Liver (tissue), 9 donors: ENCODE measurements around the gene RSKR. TPM values are rescaled to one million over a fixed set of nuclear protein-coding genes. Genes with fewer than 3 reads are reported as not detected.

ENCODE experiments used
- DNase-seq: peaks from one replicate; pipeline ENCODE4 v3.0.0-alpha.2; 2017; ENCODE audit warnings: low spot score
- H3K27ac ChIP-seq, 2 donors: one replicate each; pipeline ENCODE4 v1.7.0; 2013; ENCODE audit warnings: inconsistent platforms in 2 of 2, low read length in 2 of 2, control low read depth in 1 of 2, low read depth in 1 of 2, mild to moderate bottlenecking in 1 of 2
- H3K27me3 ChIP-seq, 4 donors: one replicate each; pipeline versions ENCODE4 v1.6.1 to v1.7.0; 2013; ENCODE audit warnings: low read length in 3 of 4, inconsistent platforms in 1 of 4, mild to moderate bottlenecking in 1 of 4, moderate library complexity in 1 of 4; ENCODE audit not compliant: control insufficient read depth in 4 of 4, insufficient read depth in 4 of 4
- H3K36me3 ChIP-seq, 4 donors: one replicate each; pipeline versions ENCODE4 v1.6.1 to v1.7.0; 2013; ENCODE audit warnings: low read length in 3 of 4, mild to moderate bottlenecking in 3 of 4, low read depth in 1 of 4, moderate library complexity in 1 of 4; ENCODE audit not compliant: control insufficient read depth in 4 of 4, insufficient read depth in 3 of 4
- H3K4me1 ChIP-seq, 4 donors: one replicate each; pipeline versions ENCODE4 v1.6.1 to v1.7.0; 2013; ENCODE audit warnings: low read length in 3 of 4, mild to moderate bottlenecking in 3 of 4, moderate library complexity in 1 of 4; ENCODE audit not compliant: control insufficient read depth in 4 of 4, insufficient read depth in 4 of 4
- H3K4me3 ChIP-seq, 3 donors: one replicate each; pipeline versions ENCODE4 v1.6.1 to v1.7.0; 2013; ENCODE audit warnings: low read length in 3 of 3, control low read depth in 1 of 3, low read depth in 1 of 3, mild to moderate bottlenecking in 1 of 3
- H3K9ac ChIP-seq, 2 donors: one replicate each; pipeline ENCODE4 v1.7.0; 2013; ENCODE audit warnings: low read length in 2 of 2, mild to moderate bottlenecking in 2 of 2, moderate library complexity in 2 of 2, control low read depth in 1 of 2, low read depth in 1 of 2
- H3K9me3 ChIP-seq, 4 donors: one replicate each; pipeline versions ENCODE4 v1.6.1 to v1.7.0; 2013; ENCODE audit warnings: low read length in 3 of 4; ENCODE audit not compliant: control insufficient read depth in 4 of 4
- ATF3 ChIP-seq: IDR thresholded peaks from 2 replicates; pipeline ENCODE4 v1.6.1; 2016; ENCODE audit warnings: antibody characterized with exemption
- CTCF ChIP-seq: fragments of 150-350 bp; IDR thresholded peaks from 2 replicates; pipeline ENCODE4 v1.5.1; 2017; ENCODE audit warnings: improper control_type of control experiment, low read depth, low read length; ENCODE audit not compliant: missing input control
- EGR1 ChIP-seq, 2 donors: IDR thresholded peaks; 2 replicates each; pipeline ENCODE4 v1.6.1; 2016 to 2018; ENCODE audit warnings: antibody characterized with exemption in 2 of 2, low read depth in 2 of 2
- FOXA1 ChIP-seq: IDR thresholded peaks from 2 replicates; pipeline ENCODE4 v1.6.1; 2016; ENCODE audit warnings: antibody characterized with exemption
- FOXA2 ChIP-seq: IDR thresholded peaks from 2 replicates; pipeline ENCODE4 v1.6.1; 2016; ENCODE audit warnings: antibody characterized with exemption
- GABPA ChIP-seq, 2 donors: IDR thresholded peaks in 1 of 2; conservative IDR thresholded peaks in 1 of 2; 2 replicates each; pipeline ENCODE4 v1.6.1; 2016; ENCODE audit warnings: antibody characterized with exemption in 2 of 2, mild to moderate bottlenecking in 1 of 2, moderate library complexity in 1 of 2
- HNF4A ChIP-seq, 2 donors: conservative IDR thresholded peaks; 2 replicates each; pipeline ENCODE4 v1.6.1; 2016; ENCODE audit warnings: antibody characterized with exemption in 2 of 2, mild to moderate bottlenecking in 2 of 2
- HNF4G ChIP-seq: IDR thresholded peaks from 2 replicates; pipeline ENCODE4 v1.6.1; 2016; ENCODE audit warnings: antibody characterized with exemption
- JUND ChIP-seq, 2 donors: IDR thresholded peaks; 2 replicates each; pipeline ENCODE4 v1.6.1; 2016; ENCODE audit warnings: antibody characterized with exemption in 2 of 2
- MAX ChIP-seq: IDR thresholded peaks from 2 replicates; pipeline ENCODE4 v1.6.1; 2016; ENCODE audit warnings: antibody characterized with exemption
- NR2F2 ChIP-seq: IDR thresholded peaks from 2 replicates; pipeline ENCODE4 v1.6.1; 2016; ENCODE audit warnings: antibody characterized with exemption
- RXRA ChIP-seq, 2 donors: IDR thresholded peaks; 2 replicates each; pipeline ENCODE4 v1.6.1; 2017 to 2018; ENCODE audit warnings: antibody characterized with exemption in 2 of 2, mild to moderate bottlenecking in 1 of 2
- SP1 ChIP-seq: IDR thresholded peaks from 2 replicates; pipeline ENCODE4 v1.6.1; 2018; ENCODE audit warnings: antibody characterized with exemption, mild to moderate bottlenecking
- TAF1 ChIP-seq: conservative IDR thresholded peaks from 2 replicates; pipeline ENCODE4 v1.6.1; 2016; ENCODE audit warnings: antibody characterized with exemption, mild to moderate bottlenecking
- YY1 ChIP-seq: IDR thresholded peaks from 2 replicates; pipeline ENCODE4 v1.6.1; 2016; ENCODE audit warnings: antibody characterized with exemption, mild to moderate bottlenecking
- ZBTB33 ChIP-seq: IDR thresholded peaks from 2 replicates; pipeline ENCODE4 v1.6.1; 2016; ENCODE audit warnings: antibody characterized with exemption
- WGBS: extraction: QIAGEN DNeasy Blood & Tissue Kit; methylation state at CpG from one replicate; pipeline ENCODE4 v1.1.7; 2013; 5-methylcytosine and 5-hydroxymethylcytosine counted together
- polyA plus RNA-seq, 2 donors: library from polyadenylated mRNA; stranded (reverse) in 1 of 2; unstranded in 1 of 2; fragments of 200-250 nt in 1 of 2; fragments of >200 nt in 1 of 2; fragmentation: Nextera tagmentation in 1 of 2; extraction: Ambion mirVana in 1 of 2; gene quantifications; one replicate each; pipeline versions ENCODE4 v1.2.1 to v1.2.3, GENCODE V29; 2013 to 2015
- total RNA-seq, 2 donors: library from RNA; depleted of rRNA; stranded (reverse); fragments of >200 nt; gene quantifications; one replicate each; pipeline ENCODE4 v1.2.3, GENCODE V29; 2014
- donor health status: healthy.
- donor health status: healthy.
- donor health status: healthy.
- donor health status: healthy.
- donor health status: healthy.

The RSKR gene
- total and polyA plus RNA-seq, 4 donors, result 0.63 to 14.5 (median 1.2) TPM

GRCh38 chr17:28573040-28573380, 41.0 kb downstream of the RSKR start:
- Histone ChIP-seq H3K27me3 (no peaks in the 10 kb centered on the region), H3K9me3 (no peaks in the 10 kb centered on the region), H3K36me3 (peaks cover 0 to 3% (median 1%) of the 10 kb centered on the region in 4 donors), H3K27ac (no peak overlapping the region), H3K9ac (no peak overlapping the region), H3K4me3 (no peak overlapping the region), H3K4me1 (peaks cover 18 to 39% (median 32%) of the 10 kb centered on the region in 4 donors)
- TF ChIP-seq HNF4G (no peak), NR2F2 (no peak), EGR1 (IDR thresholded peaks at IDR 0.05; ENCODE audit: low read depth in 2 of 2) (no peak), TAF1 (no peak), FOXA1 (no peak), ATF3 (no peak), SP1 (no peak), JUND (IDR thresholded peaks at IDR 0.05) (no peak), CTCF (no peak), ZBTB33 (no peak), MAX (no peak)
- DNase-seq, result no peak

GRCh38 chr17:28572259-28573039, 41.5 kb downstream of the RSKR start:
- peak overlapping the region; percentile 72 to 89 for H3K27ac ChIP-seq
- 69% methylated on average over 5 of the region's 5 CpGs for WGBS

More at GRCh38 chr17:28572259-28573039, 41.5 kb downstream of the RSKR start:
- Histone ChIP-seq H3K4me3 (no peak overlapping the region), H3K27me3 (no peaks in the 10 kb centered on the region), H3K9ac (no peak overlapping the region), H3K9me3 (no peaks in the 10 kb centered on the region), H3K4me1 (peaks cover 14 to 36% (median 28%) of the 10 kb centered on the region in 4 donors), H3K36me3 (peaks cover 0 to 3% (median 0%) of the 10 kb centered on the region in 4 donors)
- no peak for DNase-seq
- no peak for TF ChIP-seq RXRA (IDR thresholded peaks at IDR 0.05)
- no peak for TF ChIP-seq ATF3
- TF ChIP-seq SP1, result peak; percentile 25
- TF ChIP-seq YY1, result no peak
- TF ChIP-seq FOXA2, result no peak
- no peak for TF ChIP-seq FOXA1
- no peak for TF ChIP-seq TAF1
- TF ChIP-seq HNF4A (conservative IDR thresholded peaks at IDR 0.05), result peak in 1 of 2 donors; percentile 25
- no peak for TF ChIP-seq CTCF
- TF ChIP-seq GABPA (IDR thresholded peaks at IDR 0.05 in 1 of 2, conservative IDR thresholded peaks at IDR 0.05 in 1 of 2), result no peak
- no peak for TF ChIP-seq JUND (IDR thresholded peaks at IDR 0.05)
- TF ChIP-seq HNF4G, result no peak
